ENCODE measurements around the gene FGF19.

DNA sequence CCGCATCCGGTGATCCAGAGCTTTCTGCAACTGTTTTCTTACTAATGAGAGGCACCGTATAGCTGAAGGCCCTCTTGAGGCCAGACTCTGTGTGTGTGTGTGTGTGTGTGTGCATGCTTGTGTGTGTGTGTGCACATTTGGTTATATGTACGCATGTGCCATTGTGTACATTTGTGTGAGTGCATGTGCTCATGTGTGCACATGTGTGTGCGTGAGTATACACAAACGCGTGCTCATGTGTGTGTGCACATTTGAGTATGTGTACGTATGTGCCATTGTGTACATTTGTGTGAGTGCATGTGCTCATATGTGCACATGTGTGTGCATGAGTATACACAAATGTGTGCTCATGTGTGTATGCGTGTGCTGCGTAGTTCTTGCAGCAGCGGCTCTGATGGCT lies 12.3 kb upstream of the FGF19 start:
- TF ChIP-seq, protein P1, sequence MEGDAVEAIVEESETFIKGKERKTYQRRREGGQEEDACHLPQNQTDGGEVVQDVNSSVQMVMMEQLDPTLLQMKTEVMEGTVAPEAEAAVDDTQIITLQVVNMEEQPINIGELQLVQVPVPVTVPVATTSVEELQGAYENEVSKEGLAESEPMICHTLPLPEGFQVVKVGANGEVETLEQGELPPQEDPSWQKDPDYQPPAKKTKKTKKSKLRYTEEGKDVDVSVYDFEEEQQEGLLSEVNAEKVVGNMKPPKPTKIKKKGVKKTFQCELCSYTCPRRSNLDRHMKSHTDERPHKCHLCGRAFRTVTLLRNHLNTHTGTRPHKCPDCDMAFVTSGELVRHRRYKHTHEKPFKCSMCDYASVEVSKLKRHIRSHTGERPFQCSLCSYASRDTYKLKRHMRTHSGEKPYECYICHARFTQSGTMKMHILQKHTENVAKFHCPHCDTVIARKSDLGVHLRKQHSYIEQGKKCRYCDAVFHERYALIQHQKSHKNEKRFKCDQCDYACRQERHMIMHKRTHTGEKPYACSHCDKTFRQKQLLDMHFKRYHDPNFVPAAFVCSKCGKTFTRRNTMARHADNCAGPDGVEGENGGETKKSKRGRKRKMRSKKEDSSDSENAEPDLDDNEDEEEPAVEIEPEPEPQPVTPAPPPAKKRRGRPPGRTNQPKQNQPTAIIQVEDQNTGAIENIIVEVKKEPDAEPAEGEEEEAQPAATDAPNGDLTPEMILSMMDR (IDR thresholded peaks at IDR 0.05) = no peak
- no peak for TF ChIP-seq POLR2A (IDR thresholded peaks at IDR 0.05)

Data from breast epithelium (tissue), 3 donors.